GM12891 (cell line): Measurements from ENCODE around the gene RSBN1.

Experiments
- POLR2A ChIP-seq: IDR thresholded peaks from 2 replicates; pipeline ENCODE4 v1.6.1; 2011; ENCODE audit warnings: low read depth, low read length, control low read depth
- POLR2AphosphoS5 ChIP-seq: IDR thresholded peaks from 2 replicates; pipeline ENCODE4 v1.6.1; 2011; ENCODE audit warnings: low read depth, low read length, control low read depth
- POU2F2 ChIP-seq: IDR thresholded peaks from 2 replicates; pipeline ENCODE4 v1.6.1; 2011; ENCODE audit warnings: low read depth, mild to moderate bottlenecking, control low read depth, low read length, moderate library complexity
- SPI1 ChIP-seq: IDR thresholded peaks from 2 replicates; pipeline ENCODE4 v1.6.1; 2011; ENCODE audit warnings: low read depth, low read length, control low read depth

- 0 out of 2 replicates have a peak, but pooled peaks have one; percentile 27 for TF ChIP-seq POLR2A
- no peak for TF ChIP-seq POU2F2
- TF ChIP-seq POLR2AphosphoS5 = no peak
- TF ChIP-seq SPI1 = peak; percentile 93
Observed at GRCh38 chr1:113783254-113784103, 28.8 kb downstream of the RSBN1 start.
